HG03439 (cell line): ENCODE data around the gene SNRPA1.

Experiments
- ATAC-seq: cut with Tn5 transposase; IDR thresholded peaks from one replicate; pipeline ENCODE4 v1.9.1; 2021; ENCODE audit warnings: mild to moderate bottlenecking, moderate library complexity; ENCODE audit not compliant: unreplicated experiment

Gene SNRPA1

GRCh38 chr15:101244036-101244781, 50.8 kb downstream of the SNRPA1 start:
- ATAC-seq = no peak

GRCh38 chr15:101243420-101243819, 51.6 kb downstream of the SNRPA1 start:
- no peak for ATAC-seq

GRCh38 chr15:101242999-101243336, 52.1 kb downstream of the SNRPA1 start:
- ATAC-seq = no peak

GRCh38 chr15:101242160-101242998, 52.7 kb downstream of the SNRPA1 start:
- no peak for ATAC-seq

- ATAC-seq = no peak
Measured at GRCh38 chr15:101240358-101240757, 54.7 kb downstream of the SNRPA1 start.

- ATAC-seq = no peak
Measured at GRCh38 chr15:101239724-101240136, 55.3 kb downstream of the SNRPA1 start.

GRCh38 chr15:101237251-101237650, 57.8 kb downstream of the SNRPA1 start:
- ATAC-seq = no peak

GRCh38 chr15:101233651-101234280, 61.3 kb downstream of the SNRPA1 start:
- ATAC-seq = no peak

GRCh38 chr15:101232677-101233076, 62.4 kb downstream of the SNRPA1 start:
- no peak for ATAC-seq
